Posterior cingulate gyrus (tissue), 11 donors: ENCODE data around the gene TTLL10.
A peak's percentile ranks its signal among the peaks of the same experiment; 100 is the strongest.

Experiments used
- DNase-seq, 10 donors: peaks; one replicate each; pipeline versions ENCODE4 v3.0.0 to v3.0.0-alpha.2; 2020 to 2021; ENCODE audit warnings: mixed read lengths in 3 of 10
- intact Hi-C: fragments of 100-400 bp; cut with DNase I; formaldehyde crosslinking; loops from one replicate; pipeline ENCODE4 v1.15.1; 2023

Gene TTLL10

GRCh38 chr1:1228187-1228586 is 54.5 kb downstream of the TTLL10 start:
- intact Hi-C loops, result no loop called here

GRCh38 chr1:1228596-1229321 is 55.1 kb downstream of the TTLL10 start:
- DNase-seq, result no peak
- intact Hi-C loops, result no loop called here

More at GRCh38 chr1:1228187-1228586, 54.5 kb downstream of the TTLL10 start:
- DNase-seq, result no peak

GRCh38 chr1:1229770-1230169 is 56.1 kb downstream of the TTLL10 start:
- intact Hi-C loops, result loop anchor here (5.0 kb wide), 1 partner anchor 72 kb away; no protein-coding TSS in a partner anchor
- no peak for DNase-seq

- no peak for DNase-seq
- intact Hi-C loops, result loop anchor here (5.0 kb wide), 1 partner anchor 74 kb away; no protein-coding TSS in a partner anchor
Measured at GRCh38 chr1:1230656-1231399, 57.1 kb downstream of the TTLL10 start.

GRCh38 chr1:1231400-1232207 is 57.9 kb downstream of the TTLL10 start, which contains the start of gene SDF4:
SDF4 (minus strand) TSS chr1:1232001; CDS start chr1:1228772, 3,229 bp downstream.
- intact Hi-C loops, result loop anchor here (1.0 to 5.0 kb wide), 3 partner anchors 42 to 115 kb away; partner anchors contain the start of genes C1orf159 and UBE2J2

GRCh38 chr1:1232208-1232795 is 58.6 kb downstream of the TTLL10 start, which contains the start of gene B3GALT6:
B3GALT6 (plus strand) TSS chr1:1232237; CDS start chr1:1232279, 42 bp downstream.
- peak in 1 of 10 donors; percentile 14 for DNase-seq
- intact Hi-C loops, result loop anchor here (1.0 to 5.0 kb wide), 3 partner anchors 41 to 116 kb away; partner anchors contain the start of genes C1orf159 and UBE2J2

More at GRCh38 chr1:1231400-1232207, 57.9 kb downstream of the TTLL10 start, which contains the start of gene SDF4:
- peak; percentile 95 to 99 (median 97) for DNase-seq

- intact Hi-C loops, result loop anchor here (1.0 to 5.0 kb wide), 3 partner anchors 40 to 117 kb away; partner anchors contain the start of genes C1orf159 and UBE2J2
- no peak for DNase-seq
Measured at GRCh38 chr1:1232796-1233566, 59.3 kb downstream of the TTLL10 start.

- intact Hi-C loops, result loop anchor here (5.0 kb wide), 1 partner anchor 76 kb away; no protein-coding TSS in a partner anchor
- no peak for DNase-seq
Measured at GRCh38 chr1:1233567-1233892, 59.9 kb downstream of the TTLL10 start.

GRCh38 chr1:1234180-1234808 is 60.6 kb downstream of the TTLL10 start:
- no peak for DNase-seq
- intact Hi-C loops, result loop anchor here (5.0 kb wide), 1 partner anchor 77 kb away; no protein-coding TSS in a partner anchor

GRCh38 chr1:1235016-1235744 is 61.5 kb downstream of the TTLL10 start:
- no peak for DNase-seq
- intact Hi-C loops, result no loop called here

- intact Hi-C loops, result no loop called here
- no peak for DNase-seq
Measured at GRCh38 chr1:1236176-1236763, 62.6 kb downstream of the TTLL10 start.

GRCh38 chr1:1236945-1237873 is 63.5 kb downstream of the TTLL10 start:
- intact Hi-C loops, result no loop called here
- no peak for DNase-seq

- no peak for DNase-seq
- intact Hi-C loops, result no loop called here
Measured at GRCh38 chr1:1237874-1238701, 64.4 kb downstream of the TTLL10 start.

- no peak for DNase-seq
- intact Hi-C loops, result no loop called here
Measured at GRCh38 chr1:1238702-1239178, 65.1 kb downstream of the TTLL10 start.

GRCh38 chr1:1239227-1239613 is 65.5 kb downstream of the TTLL10 start:
- no peak for DNase-seq
- intact Hi-C loops, result no loop called here
